H1 (cell line): ENCODE measurements around the gene GPR161. TPM values are rescaled to one million over a fixed set of nuclear protein-coding genes. Genes with fewer than 3 reads are reported as not detected.

ENCODE experiments used
- CTCF ChIA-PET: fragments of 300-600 bp; sonication (Branson Sonifier 250); formaldehyde crosslinking; loops from one replicate; lab custom pipeline; 2021; ENCODE audit not compliant: partially characterized antibody; lab: Charles Lee
- POLR2A ChIA-PET: fragments of 300-600 bp; sonication (Branson Sonifier 250); formaldehyde crosslinking; loops from one replicate; lab custom pipeline; 2021; ENCODE audit warnings: inconsistent platforms; ENCODE audit not compliant: partially characterized antibody; lab: Charles Lee
- DNase-seq, 2 experiments: peaks; one replicate each; pipeline versions ENCODE4 v3.0.0 to v3.0.0-alpha.2; 2010 to 2022; ENCODE audit warnings: low spot score in 2 of 2, low read depth in 1 of 2, mixed read lengths in 1 of 2
- FAIRE-seq: peaks from 2 replicates; lab custom pipeline; 2011; peaks lifted over from hg19 to GRCh38; lab: Jason Lieb, UNC
- H2AFZ ChIP-seq: 2 replicates; pipeline ENCODE4 v1.8.1; 2012; ENCODE audit warnings: low read length, inconsistent platforms
- H2AK5ac ChIP-seq: 2 replicates; pipeline ENCODE4 v1.6.1; 2013; ENCODE audit warnings: low read depth, low read length
- H2BK120ac ChIP-seq: replicated peaks from 2 replicates; pipeline ENCODE3; 2013; ENCODE audit warnings: low read depth, low read length, inconsistent platforms
- H2BK12ac ChIP-seq: 2 replicates; pipeline ENCODE4 v1.6.1; 2013; ENCODE audit warnings: low read depth, low read length
- H2BK15ac ChIP-seq: 2 replicates; pipeline ENCODE4 v1.6.1; 2013; ENCODE audit warnings: low read length
- H2BK20ac ChIP-seq: 2 replicates; pipeline ENCODE4 v1.6.1; 2013; ENCODE audit warnings: low read length
- H2BK5ac ChIP-seq: 2 replicates; pipeline ENCODE4 v1.6.1; 2013; ENCODE audit warnings: low read depth, low read length
- H3K14ac ChIP-seq: 2 replicates; pipeline ENCODE4 v1.6.1; 2013; ENCODE audit warnings: inconsistent platforms; ENCODE audit not compliant: insufficient read length
- H3K18ac ChIP-seq: 2 replicates; pipeline ENCODE4 v1.6.1; 2013; ENCODE audit warnings: low read length; ENCODE audit errors: extremely low read depth
- H3K23ac ChIP-seq: 2 replicates; pipeline ENCODE4 v1.6.1; 2013; ENCODE audit warnings: inconsistent platforms; ENCODE audit not compliant: insufficient read length
- H3K23me2 ChIP-seq: 2 replicates; pipeline ENCODE4 v1.6.1; 2013; ENCODE audit warnings: low read depth, low read length
- H3K27ac ChIP-seq: 2 replicates; pipeline ENCODE4 v1.6.1; 2011; ENCODE audit warnings: low read depth, low read length, inconsistent platforms
- H3K27me3 ChIP-seq, 4 experiments: replicated peaks in 1 of 4; 1 replicate in 1 of 4; 2 replicates in 3 of 4; pipeline versions ENCODE4 v1.6.1 to v1.8.1; 2011 to 2013; ENCODE audit warnings: low read length in 3 of 4, mild to moderate bottlenecking in 3 of 4, inconsistent platforms in 2 of 4, mixed read lengths in 2 of 4, moderate library complexity in 1 of 4; ENCODE audit not compliant: control insufficient read depth in 3 of 4, insufficient read depth in 3 of 4; ENCODE audit errors: extremely low read depth in 1 of 4
- H3K36me3 ChIP-seq, 4 experiments: 2 replicates each; pipeline versions ENCODE4 v1.6.1 to v1.8.1; 2011 to 2013; ENCODE audit warnings: mild to moderate bottlenecking in 4 of 4, low read length in 3 of 4, moderate library complexity in 2 of 4, control low read depth in 1 of 4, inconsistent platforms in 1 of 4; ENCODE audit not compliant: insufficient read depth in 4 of 4, control insufficient read depth in 2 of 4
- H3K4ac ChIP-seq: replicated peaks from 2 replicates; pipeline ENCODE3; 2013; ENCODE audit warnings: low read length, low read depth, mixed read lengths, inconsistent platforms; ENCODE audit not compliant: insufficient read length
- H3K4me1 ChIP-seq, 4 experiments: replicated peaks in 1 of 4; 1 replicate in 1 of 4; 2 replicates in 3 of 4; pipeline versions ENCODE4 v1.6.1 to v1.8.1; 2011 to 2013; ENCODE audit warnings: low read length in 3 of 4, inconsistent platforms in 2 of 4, mixed read lengths in 1 of 4; ENCODE audit not compliant: insufficient read depth in 4 of 4, control insufficient read depth in 3 of 4
- H3K4me2 ChIP-seq, 2 experiments: 2 replicates each; pipeline versions ENCODE4 v1.6.1 to v1.8.1; 2011 to 2013; ENCODE audit warnings: low read depth in 2 of 2, low read length in 2 of 2, control low read depth in 1 of 2, inconsistent platforms in 1 of 2, mild to moderate bottlenecking in 1 of 2; ENCODE audit not compliant: insufficient read depth in 1 of 2
- H3K4me3 ChIP-seq, 4 experiments: fragments of 200-600, 300-600 bp in 1 of 4; sonication (generic), shearing (Covaris generic), sonication (Bioruptor Twin) in 1 of 4; 2 replicates each; pipeline versions ENCODE4 v1.5.1 to v1.8.1; 2011 to 2016; ENCODE audit warnings: low read length in 4 of 4, low read depth in 3 of 4, control low read depth in 2 of 4, inconsistent platforms in 2 of 4, mild to moderate bottlenecking in 2 of 4, mixed read lengths in 1 of 4, moderate library complexity in 1 of 4; ENCODE audit not compliant: insufficient read depth in 2 of 4; ENCODE audit errors: extremely low read depth in 1 of 4
- H3K56ac ChIP-seq: replicated peaks from 2 replicates; pipeline ENCODE3; 2013; ENCODE audit warnings: low read depth, mild to moderate bottlenecking, mixed read lengths, low read length, inconsistent platforms; ENCODE audit not compliant: insufficient read length
- H3K79me1 ChIP-seq: 2 replicates; pipeline ENCODE4 v1.6.1; 2013; ENCODE audit warnings: low read depth, low read length, control low read depth
- H3K79me2 ChIP-seq, 2 experiments: 2 replicates each; pipeline versions ENCODE4 v1.6.1 to v1.8.1; 2012 to 2013; ENCODE audit warnings: low read length in 2 of 2, mild to moderate bottlenecking in 2 of 2, inconsistent platforms in 1 of 2; ENCODE audit not compliant: insufficient read depth in 2 of 2, control insufficient read depth in 1 of 2
- H3K9ac ChIP-seq, 4 experiments: replicated peaks in 1 of 4; 1 replicate in 1 of 4; 2 replicates in 3 of 4; pipeline versions ENCODE4 v1.6.1 to v1.8.1; 2011 to 2013; ENCODE audit warnings: low read depth in 3 of 4, low read length in 3 of 4, control low read depth in 2 of 4, mild to moderate bottlenecking in 2 of 4, moderate library complexity in 2 of 4, inconsistent platforms in 1 of 4; ENCODE audit errors: extremely low read depth in 1 of 4
- H3K9me3 ChIP-seq, 2 experiments: 2 replicates each; pipeline versions ENCODE4 v1.6.1 to v1.8.1; 2012 to 2013; ENCODE audit warnings: mild to moderate bottlenecking in 2 of 2, moderate library complexity in 2 of 2, control low read depth in 1 of 2, inconsistent platforms in 1 of 2, low read depth in 1 of 2, low read length in 1 of 2, mixed read lengths in 1 of 2; ENCODE audit not compliant: insufficient read depth in 2 of 2
- H4K20me1 ChIP-seq, 2 experiments: replicated peaks in 1 of 2; 2 replicates each; pipeline versions ENCODE3 to v1.8.1; 2011 to 2013; ENCODE audit warnings: inconsistent platforms in 2 of 2, low read length in 2 of 2, mild to moderate bottlenecking in 1 of 2; ENCODE audit not compliant: insufficient read depth in 2 of 2, control insufficient read depth in 1 of 2
- H4K5ac ChIP-seq: 2 replicates; pipeline ENCODE4 v1.6.1; 2013; ENCODE audit warnings: low read length, low read depth, mixed read lengths, inconsistent platforms; ENCODE audit not compliant: insufficient read length
- H4K8ac ChIP-seq: 2 replicates; pipeline ENCODE4 v1.8.0; 2013; ENCODE audit warnings: mild to moderate bottlenecking, moderate library complexity, low read length, inconsistent platforms; ENCODE audit not compliant: insufficient read depth; ENCODE audit errors: extremely low read depth
- H4K91ac ChIP-seq: replicated peaks from 2 replicates; pipeline ENCODE3; 2013; ENCODE audit warnings: low read length, mixed read lengths, inconsistent platforms; ENCODE audit not compliant: insufficient read length
- GABPA ChIP-seq: IDR thresholded peaks from 2 replicates; pipeline ENCODE4 v1.6.1; 2011; ENCODE audit warnings: mild to moderate bottlenecking, low read length, moderate library complexity, borderline replicate concordance; ENCODE audit not compliant: insufficient read depth
- KDM1A ChIP-seq: fragments of 200-600, 300-600 bp; sonication (generic); IDR thresholded peaks from 2 replicates; pipeline ENCODE4 v1.7.1; 2016; ENCODE audit warnings: mild to moderate bottlenecking, low read length, borderline replicate concordance
- SUZ12 ChIP-seq: fragments of 200-600 bp; sonication (generic); IDR thresholded peaks from 2 replicates; pipeline ENCODE4 v1.6.1; 2012; ENCODE audit warnings: mild to moderate bottlenecking, inconsistent platforms, low read length, moderate library complexity, mixed read lengths
- TAF1 ChIP-seq: IDR thresholded peaks from 2 replicates; pipeline ENCODE4 v1.6.1; 2011; ENCODE audit warnings: mild to moderate bottlenecking, low read depth, low read length
- WGBS, 2 experiments: shearing (Covaris generic) in 1 of 2; methylation state at CpG; one replicate each; pipeline versions ENCODE4 v1.1.6 to v1.1.7; 2013 to 2015; ENCODE audit warnings: low lambda C conversion rate in 2 of 2, mixed read lengths in 2 of 2, inconsistent platforms in 1 of 2, low coverage in 1 of 2, missing lambda C conversion rate in 1 of 2; ENCODE audit not compliant: insufficient replicate concordance in 2 of 2, insufficient coverage in 1 of 2, insufficient read length in 1 of 2; ENCODE audit errors: extremely low coverage in 1 of 2, missing lambda C conversion rate in 1 of 2; 5-methylcytosine and 5-hydroxymethylcytosine counted together
- long read RNA-seq, 2 experiments: library from RNA in 1 of 2; library from capped mRNA in 1 of 2; stranded (forward); transcript quantifications; one replicate each; pipeline ENCODE4 v2.0.0, GENCODE V29; 2021; ENCODE audit warnings: inconsistent platforms in 1 of 2
- polyA minus RNA-seq, 3 experiments: library from RNA; depleted of rRNA, polyadenylated mRNA; stranded (reverse); fragments of >200 nt; gene quantifications; 1 replicate in 2 of 3; 2 replicates in 1 of 3; pipeline ENCODE4 v1.2.3, GENCODE V29; 2011
- polyA plus RNA-seq, 7 experiments: library from polyadenylated mRNA; depleted of rRNA in 3 of 7; stranded (reverse) in 5 of 7; unstranded in 2 of 7; fragments of >200 nt in 5 of 7; fragments of 200-250 nt in 2 of 7; gene quantifications; 1 replicate in 5 of 7; 2 replicates in 1 of 7; 4 replicates in 1 of 7; pipeline versions ENCODE4 v1.2.1 to v1.2.3, GENCODE V29; 2011 to 2013; ENCODE audit warnings: missing spikeins in 2 of 7, mixed read lengths in 2 of 7
- total RNA-seq: library from RNA; stranded (reverse); fragmentation: NEBNext Ultra II Directional; extraction: Animal tissue kit (Norgen Biotek cat#: 25700); gene quantifications from 2 replicates; pipeline ENCODE4 v1.2.1, GENCODE V29; 2021

Gene GPR161, protein sequence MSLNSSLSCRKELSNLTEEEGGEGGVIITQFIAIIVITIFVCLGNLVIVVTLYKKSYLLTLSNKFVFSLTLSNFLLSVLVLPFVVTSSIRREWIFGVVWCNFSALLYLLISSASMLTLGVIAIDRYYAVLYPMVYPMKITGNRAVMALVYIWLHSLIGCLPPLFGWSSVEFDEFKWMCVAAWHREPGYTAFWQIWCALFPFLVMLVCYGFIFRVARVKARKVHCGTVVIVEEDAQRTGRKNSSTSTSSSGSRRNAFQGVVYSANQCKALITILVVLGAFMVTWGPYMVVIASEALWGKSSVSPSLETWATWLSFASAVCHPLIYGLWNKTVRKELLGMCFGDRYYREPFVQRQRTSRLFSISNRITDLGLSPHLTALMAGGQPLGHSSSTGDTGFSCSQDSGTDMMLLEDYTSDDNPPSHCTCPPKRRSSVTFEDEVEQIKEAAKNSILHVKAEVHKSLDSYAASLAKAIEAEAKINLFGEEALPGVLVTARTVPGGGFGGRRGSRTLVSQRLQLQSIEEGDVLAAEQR
- total RNA-seq (16.8 and 17.3 TPM in 2 replicates), polyA plus RNA-seq (2011; rRNA removed) (13.7 and 17.6 TPM in 2 replicates), polyA minus RNA-seq (2011; rRNA and poly(A)+ RNA removed) (50.2 and 61.7 TPM in 2 replicates)
- 10.7 TPM for polyA plus RNA-seq (2011; cell fraction: cytosol; rRNA removed)
- 27.0 TPM for polyA plus RNA-seq (2011; cell fraction: nucleus; rRNA removed)
- 10.6 to 12.4 TPM (median 11.7 TPM) in 4 replicates for polyA plus RNA-seq (2012, experiment 1 of 2)
- polyA plus RNA-seq (2012, experiment 2 of 2): 6.1 TPM
- 8.6 TPM for polyA plus RNA-seq (2013, experiment 1 of 2)
- polyA plus RNA-seq (2013, experiment 2 of 2): 8.9 TPM
- 11.3 TPM for polyA minus RNA-seq (2011; cell fraction: cytosol; rRNA and poly(A)+ RNA removed)
- polyA minus RNA-seq (2011; cell fraction: nucleus; rRNA and poly(A)+ RNA removed): 25.8 TPM
- long read RNA-seq, experiment 1, partial matches to known transcripts: 1 of 9 reads
- long read RNA-seq, experiment 1, other reads (novel, unspliced or antisense): 8 of 9 reads
- long read RNA-seq, experiment 2, full-length matches to known transcripts: 1 of 4 reads
- long read RNA-seq, experiment 2, partial matches to known transcripts: 1 of 4 reads
- long read RNA-seq, experiment 2, other reads (novel, unspliced or antisense): 2 of 4 reads

DNA sequence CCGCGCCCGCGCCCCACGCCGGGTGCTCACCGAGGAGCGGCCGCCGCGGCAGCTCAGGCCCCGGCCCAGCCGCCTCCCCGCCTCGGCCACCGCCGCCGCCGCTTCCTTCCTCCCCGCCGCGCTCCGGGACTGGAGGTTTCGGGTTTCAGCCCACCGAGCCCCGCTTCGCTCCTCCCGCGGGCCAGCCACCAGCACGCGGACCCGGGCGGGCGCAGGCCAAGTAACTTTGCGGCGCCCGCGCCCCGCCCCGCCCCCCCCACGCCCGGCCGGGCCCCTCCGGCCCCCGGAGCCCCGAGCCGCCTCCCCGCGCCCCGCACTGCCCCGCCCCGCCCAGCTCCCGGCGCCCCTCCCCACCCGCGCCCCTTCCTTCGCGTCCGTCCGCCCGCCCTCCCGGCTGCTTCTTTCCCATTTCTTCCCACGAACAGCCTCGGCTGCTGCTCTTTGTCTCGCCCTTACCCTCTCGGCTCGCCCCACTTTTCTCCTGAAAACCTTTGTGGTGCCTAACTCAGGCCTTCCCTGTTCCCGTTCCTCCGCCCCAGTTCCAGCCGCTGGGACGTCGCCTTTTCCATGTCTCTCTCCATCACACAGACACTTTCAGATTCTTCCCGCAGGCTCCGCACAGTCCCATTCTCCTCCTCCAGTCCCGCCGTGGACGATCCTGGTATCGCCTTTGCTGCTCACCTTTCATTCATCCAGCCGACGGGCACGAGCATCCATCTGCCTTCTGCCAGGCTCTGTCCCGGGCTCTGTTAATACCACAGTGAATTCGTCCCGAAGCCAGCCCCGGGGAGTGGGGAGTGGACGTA, at the start of gene GPR161:
TSS of gene GPR161 (minus strand) at position 222 of the 806 bp plus-strand sequence. CDS start 32,080 bp downstream, outside the sequence.
- Histone ChIP-seq H3K9ac (peak within 1 kb of the TSS; percentile 49 to 80 (median 60)), H3K9me3 (no peaks in the 10 kb centered on the region; a peak in 1 of 4 replicates), H3K4me2 (peak within 1 kb of the TSS; percentile 93 to 97), H2BK12ac (peak within 1 kb of the TSS; percentile 87; the same call in 1 of the 2 replicates), H3K4ac (no peak within 1 kb of the TSS), H2BK15ac (peak within 1 kb of the TSS; percentile 98; the same call in 1 of the 2 replicates), H3K4me3 (peak within 1 kb of the TSS; percentile 61 to 83 (median 76)), H3K18ac (peak within 1 kb of the TSS; percentile 95; the same call in 1 of the 2 replicates), H3K23me2 (peaks cover 15% of the 10 kb centered on the region), H3K14ac (no peak within 1 kb of the TSS), H3K27me3 (peaks cover 0 to 14% (median 10%) of the 10 kb centered on the region in 4 experiments; a peak in 5 of 7 replicates), H2BK20ac (peak within 1 kb of the TSS; percentile 6; the same call in 1 of the 2 replicates), H4K8ac (peak within 1 kb of the TSS; percentile 93), H3K79me2 (peaks cover 0 to 4% of the 10 kb centered on the region in 2 experiments; a peak in 1 of 4 replicates), H2BK5ac (peak within 1 kb of the TSS; percentile 68; the same call in 1 of the 2 replicates), H3K27ac (no peak within 1 kb of the TSS), H3K56ac (peak within 1 kb of the TSS; percentile 1), H2AK5ac (no peak within 1 kb of the TSS), H4K91ac (no peak within 1 kb of the TSS), H3K23ac (no peak within 1 kb of the TSS), H4K20me1 (peaks cover 0 to 8% of the 10 kb centered on the region in 2 experiments), H4K5ac (no peak within 1 kb of the TSS), H2BK120ac (no peak within 1 kb of the TSS), H3K36me3 (no peaks in the 10 kb centered on the region), H3K79me1 (no peaks in the 10 kb centered on the region), H3K4me1 (peaks cover 3 to 10% (median 6%) of the 10 kb centered on the region in 4 experiments; a peak in 5 of 7 replicates), H2AFZ (peak within 1 kb of the TSS; percentile 81)
- CTCF ChIA-PET: interaction anchor here (1.0 to 3.2 kb wide), 3 partner anchors 8 to 50 kb away, joined by 3 to 14 read pairs (median 4); no protein-coding TSS in a partner anchor
- DNase-seq: peak in 1 of 2 experiments; percentile 85
- FAIRE-seq: no peak
- POLR2A ChIA-PET: interaction anchor here (0.8 to 1.5 kb wide), 3 partner anchors 9 to 191 kb away, joined by 4 to 5 read pairs (median 5); no protein-coding TSS in a partner anchor
- 1% methylated on average over 36 of the region's 86 CpGs; no CpG with 5 or more reads in 1 of the 2 experiments for WGBS, 2 experiments
- peak; percentile 8; the same call in 1 of the 2 replicates for TF ChIP-seq TAF1
- peak; percentile 71 for TF ChIP-seq KDM1A
- peak; percentile 50; the same call in 1 of the 2 replicates for TF ChIP-seq SUZ12
- TF ChIP-seq GABPA: no peak
